Type B pancreatic cell (in vitro differentiated cells): ENCODE measurements around the gene MLST8. TPM values are rescaled to one million over a fixed set of nuclear protein-coding genes. Genes with fewer than 3 reads are reported as not detected.
A peak's percentile ranks its signal among the peaks of the same experiment; 100 is the strongest.

Source experiments
- DNase-seq: peaks from one replicate; pipeline ENCODE4 v3.0.0; 2021; ENCODE audit warnings: mixed read lengths; ENCODE audit not compliant: unreplicated experiment; ENCODE audit errors: extremely low spot score
- H3K27ac Mint-ChIP-seq: 2 replicates; pipeline ENCODE4 v1.8.0; 2021; ENCODE audit warnings: mild to moderate bottlenecking, mixed read lengths
- H3K27me3 Mint-ChIP-seq: 2 replicates; pipeline ENCODE4 v1.8.0; 2021; ENCODE audit warnings: mixed read lengths
- H3K36me3 Mint-ChIP-seq: 2 replicates; pipeline ENCODE4 v1.8.0; 2021; ENCODE audit warnings: mixed read lengths
- H3K4me1 Mint-ChIP-seq: one replicate; pipeline ENCODE4 v1.8.0; 2021; ENCODE audit warnings: mixed read lengths; ENCODE audit not compliant: unreplicated experiment
- H3K4me3 Mint-ChIP-seq: 2 replicates; pipeline ENCODE4 v1.8.0; 2021; ENCODE audit warnings: mild to moderate bottlenecking, mixed read lengths
- H3K9me3 Mint-ChIP-seq: 2 replicates; pipeline ENCODE4 v1.8.0; 2021; ENCODE audit warnings: mixed read lengths
- CTCF ChIP-seq: fragments of 200-600 bp; sonication (generic); conservative IDR thresholded peaks from 2 replicates; pipeline ENCODE4 v1.5.0; 2021; ENCODE audit warnings: antibody characterized with exemption, mild to moderate bottlenecking
- total RNA-seq: library from RNA; stranded (reverse); gene quantifications from 2 replicates; pipeline ENCODE4 v1.2.1, GENCODE V29; 2021; ENCODE audit warnings: low replicate concordance

MLST8 gene
- total RNA-seq, 1 donor from 2014 or later, result 56.8 TPM

DNA sequence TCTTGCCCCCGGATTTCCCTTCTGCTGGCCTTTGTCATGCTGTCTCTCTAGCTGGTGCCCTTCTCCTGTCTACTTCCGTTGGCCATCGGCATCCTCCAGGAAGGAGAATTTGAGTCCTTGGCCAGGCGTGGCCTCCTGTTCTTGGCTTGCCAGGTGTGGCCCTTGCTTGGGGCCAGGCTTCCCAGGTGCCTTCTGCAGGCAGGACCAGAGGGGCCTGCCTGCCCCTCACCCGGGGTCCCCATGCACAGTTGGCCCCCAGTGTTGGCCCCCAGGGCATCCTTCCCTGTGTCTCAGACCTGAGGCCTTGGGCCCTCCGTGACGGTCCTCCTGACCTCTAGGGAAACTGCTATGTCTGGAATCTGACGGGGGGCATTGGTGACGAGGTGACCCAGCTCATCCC lies 2.6 kb downstream of the MLST8 start:
- Mint-ChIP-seq H3K9me3 (no peaks in the 10 kb centered on the region), H3K4me3 (peak overlapping the region; percentile 74), H3K4me1 (peaks cover 21% of the 10 kb centered on the region), H3K27me3 (no peaks in the 10 kb centered on the region), H3K27ac (no peak overlapping the region), H3K36me3 (peaks cover 4% of the 10 kb centered on the region)
- DNase-seq, result no peak
- TF ChIP-seq CTCF, result no peak

GRCh38 chr16:2208308-2208707 lies 3.1 kb downstream of the MLST8 start:
- Mint-ChIP-seq H3K4me1 (peaks cover 22% of the 10 kb centered on the region), H3K9me3 (no peaks in the 10 kb centered on the region), H3K27me3 (no peaks in the 10 kb centered on the region), H3K27ac (no peak overlapping the region), H3K36me3 (peaks cover 4% of the 10 kb centered on the region), H3K4me3 (no peak overlapping the region)
- no peak for DNase-seq
- TF ChIP-seq CTCF, result no peak

DNA sequence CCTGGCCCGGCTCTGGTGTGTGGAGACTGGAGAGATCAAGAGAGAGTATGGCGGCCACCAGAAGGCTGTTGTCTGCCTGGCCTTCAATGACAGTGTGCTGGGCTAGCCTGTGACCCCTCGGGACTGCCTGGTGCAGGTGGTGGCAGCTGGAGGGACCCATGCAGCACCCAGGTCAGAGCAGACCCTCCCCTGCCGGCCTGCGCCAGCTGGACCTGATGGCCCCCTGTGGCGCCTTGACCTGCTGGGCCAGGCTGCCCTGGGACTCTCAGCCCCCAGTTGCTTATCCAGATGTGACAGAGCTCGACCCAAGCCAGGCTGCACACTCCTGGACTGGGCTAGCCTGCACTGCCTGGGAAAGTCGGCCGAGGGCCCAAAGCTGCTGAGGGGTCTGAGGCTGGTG lies 3.5 kb downstream of the MLST8 start:
- Mint-ChIP-seq H3K27me3 (no peaks in the 10 kb centered on the region), H3K27ac (no peak overlapping the region), H3K4me3 (no peak overlapping the region), H3K9me3 (no peaks in the 10 kb centered on the region), H3K36me3 (peaks cover 4% of the 10 kb centered on the region), H3K4me1 (peaks cover 25% of the 10 kb centered on the region)
- DNase-seq, result no peak
- no peak for TF ChIP-seq CTCF

- Mint-ChIP-seq H3K36me3 (peaks cover 4% of the 10 kb centered on the region), H3K27me3 (no peaks in the 10 kb centered on the region), H3K4me1 (peaks cover 24% of the 10 kb centered on the region), H3K27ac (no peak overlapping the region), H3K9me3 (no peaks in the 10 kb centered on the region), H3K4me3 (no peak overlapping the region)
- no peak for TF ChIP-seq CTCF
- no peak for DNase-seq
Measured at GRCh38 chr16:2209258-2210008, 4.2 kb downstream of the MLST8 start.

- no peak for DNase-seq
- Mint-ChIP-seq H3K27me3 (no peaks in the 10 kb centered on the region), H3K4me3 (no peak overlapping the region), H3K27ac (no peak overlapping the region), H3K36me3 (peaks cover 4% of the 10 kb centered on the region), H3K4me1 (peaks cover 21% of the 10 kb centered on the region), H3K9me3 (no peaks in the 10 kb centered on the region)
- no peak for TF ChIP-seq CTCF
Measured at GRCh38 chr16:2210009-2210332, 4.7 kb downstream of the MLST8 start.
